HL-60 (cell line): ENCODE data around the gene INSIG1.

ENCODE experiments used
- CTCF ChIP-seq: IDR thresholded peaks from one replicate; pipeline ENCODE4 v1.5.1; 2011; ENCODE audit warnings: low read length, control low read depth, inconsistent platforms; ENCODE audit not compliant: insufficient read depth
- GABPA ChIP-seq: IDR thresholded peaks from 2 replicates; pipeline ENCODE4 v1.6.1; 2012; ENCODE audit warnings: low read depth
- POLR2AphosphoS5 ChIP-seq: IDR thresholded peaks from 2 replicates; pipeline ENCODE4 v1.6.1; 2012; ENCODE audit warnings: low read depth
- REST ChIP-seq: IDR thresholded peaks from 2 replicates; pipeline ENCODE4 v1.6.1; 2012; ENCODE audit warnings: low read depth; ENCODE audit not compliant: insufficient replicate concordance
- SPI1 ChIP-seq: IDR thresholded peaks from 2 replicates; pipeline ENCODE4 v1.6.1; 2012; ENCODE audit warnings: low read depth, mild to moderate bottlenecking, borderline replicate concordance

GRCh38 chr7:155261031-155261985 lies 36.4 kb upstream of the INSIG1 start:
- no peak for TF ChIP-seq POLR2AphosphoS5
- TF ChIP-seq REST, result no peak
- no peak for TF ChIP-seq CTCF
- no peak for TF ChIP-seq GABPA
- no peak for TF ChIP-seq SPI1
